Superior temporal gyrus (tissue), 1 donor: Measurements from ENCODE around the gene PITPNC1.

Source experiments
- DNase-seq: peaks from one replicate; pipeline ENCODE4 v3.0.0-alpha.2; 2016; ENCODE audit errors: extremely low spot score

PITPNC1 gene

DNA sequence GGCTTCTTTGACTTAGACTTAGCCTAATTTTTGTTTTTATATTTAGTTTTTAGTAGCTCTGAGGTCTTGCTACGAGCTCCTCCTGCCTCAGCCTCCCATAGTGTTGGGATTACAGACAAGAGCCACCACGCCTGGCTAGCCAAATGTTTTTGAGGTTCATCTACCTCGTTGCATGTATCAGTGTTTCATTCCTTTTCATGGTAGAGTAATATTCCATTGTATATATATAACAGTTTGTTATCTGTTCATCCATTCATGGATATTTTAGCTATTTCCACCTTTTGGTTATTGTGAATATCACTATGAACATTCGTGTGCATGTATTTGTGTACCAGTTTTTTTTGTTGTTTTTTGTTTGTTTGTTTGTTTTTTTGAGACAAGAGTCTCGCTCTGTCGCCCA, 352.8 kb downstream of the PITPNC1 start:
- no peak for DNase-seq

DNA sequence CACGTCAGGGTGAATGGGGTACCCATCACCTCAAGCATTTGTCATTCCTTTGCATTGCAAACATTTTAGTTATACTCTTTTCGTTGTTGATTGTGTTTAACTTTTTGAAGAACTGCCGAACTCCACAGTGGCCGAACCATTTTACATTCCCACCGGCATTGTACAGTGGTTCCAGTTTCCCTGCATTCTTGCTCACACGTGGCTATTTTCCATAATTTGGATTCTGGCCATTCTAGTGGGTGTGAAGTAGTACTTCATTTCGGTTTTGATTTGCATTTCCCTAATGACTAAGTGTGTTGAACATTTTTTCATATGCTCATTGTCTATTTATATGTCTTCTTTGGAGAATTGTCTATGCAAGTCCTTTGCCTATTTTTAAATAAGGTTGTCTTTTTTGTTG, 353.6 kb downstream of the PITPNC1 start:
- DNase-seq: no peak

DNA sequence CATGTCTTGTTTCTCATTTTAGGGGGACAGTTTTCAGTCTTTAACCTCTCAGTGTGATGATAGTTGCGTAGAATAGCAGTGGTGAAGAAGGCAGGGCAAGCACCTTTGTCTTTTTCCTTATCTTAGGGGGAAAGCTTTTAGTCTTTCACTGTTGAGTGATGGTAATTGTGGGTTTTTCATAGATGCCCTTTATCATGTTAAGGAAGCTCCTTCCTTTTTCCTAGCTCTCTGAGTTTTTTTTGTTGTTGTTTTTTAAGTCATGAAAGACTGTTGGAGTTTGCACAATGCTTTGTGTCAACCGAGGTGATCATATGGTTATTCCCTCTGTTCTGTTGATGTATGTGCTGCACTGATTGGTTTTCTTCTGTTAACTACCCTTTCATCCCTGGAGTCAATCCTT, 356.4 kb downstream of the PITPNC1 start:
- no peak for DNase-seq

DNA sequence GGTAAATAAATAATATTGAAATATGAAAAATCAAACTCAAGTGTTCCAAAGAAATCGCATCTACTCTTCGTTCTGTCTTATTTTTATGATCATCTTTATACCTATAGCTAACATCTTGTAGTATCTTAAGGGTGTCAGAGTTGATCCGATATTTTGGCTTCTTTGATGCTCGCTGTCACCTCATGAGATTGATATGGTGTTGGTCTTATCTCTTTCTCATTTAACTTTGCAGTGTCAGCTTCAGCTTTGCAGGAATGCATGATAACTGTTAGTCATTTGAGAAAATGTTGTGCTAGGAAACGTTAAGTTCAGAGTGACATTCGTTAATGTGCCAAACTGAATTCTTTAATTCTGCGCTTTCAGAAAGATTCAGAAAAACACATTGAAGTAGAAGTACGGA, 360.1 kb downstream of the PITPNC1 start:
- no peak for DNase-seq

DNA sequence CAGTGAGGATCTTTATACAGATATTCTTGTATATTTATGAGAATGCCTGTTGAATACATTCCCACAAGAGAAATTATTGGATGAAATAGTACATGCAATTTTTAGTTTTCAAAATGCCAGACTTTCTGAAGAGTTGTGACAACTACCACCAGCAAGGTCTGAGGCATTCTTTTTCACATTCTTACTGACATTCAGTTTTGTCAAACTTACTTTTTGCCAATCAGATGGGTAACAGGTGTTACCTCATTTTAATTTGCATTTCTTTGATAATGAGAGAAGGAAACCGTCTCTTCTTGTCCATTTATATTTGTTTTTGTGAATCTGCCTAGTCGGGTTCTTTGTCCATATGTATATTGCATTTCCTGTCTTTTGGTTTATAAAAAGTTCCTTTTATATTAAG, 364.9 kb downstream of the PITPNC1 start:
- no peak for DNase-seq
